Kasumi-1 (cell line): Measurements from ENCODE around the gene DCLRE1C.
"Not testable (repeated sequence)": the region's sequence is repeated elsewhere in the genome, so short reads cannot be mapped to it uniquely, and the experiment has no call there.

Experiments
- DNase-seq, 2 experiments: peaks; one replicate each; lab custom pipeline; 2025; lab: John Stamatoyannopoulos, UW

Gene DCLRE1C

DNA sequence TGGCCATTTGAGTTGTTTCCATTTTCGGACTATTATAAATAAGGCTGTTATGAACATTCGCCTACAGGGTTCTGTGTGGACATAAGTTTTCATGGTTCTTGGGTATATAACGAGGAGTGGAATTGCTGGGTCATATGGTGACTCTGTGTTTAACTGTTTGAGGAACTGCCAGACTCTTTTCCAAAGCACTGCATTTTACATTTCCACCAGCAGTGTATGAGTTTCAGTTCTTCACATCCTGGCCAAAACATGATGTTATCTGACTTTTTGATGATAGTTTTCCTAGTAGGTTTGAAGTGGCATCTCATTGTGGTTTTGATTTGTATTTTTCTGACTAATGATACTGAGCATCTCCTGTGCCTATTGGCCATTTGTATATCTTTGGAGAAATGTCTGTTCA is 69.8 kb downstream of the DCLRE1C start:
- DNase-seq = peak in 1 of 2 experiments; percentile 27

DNA sequence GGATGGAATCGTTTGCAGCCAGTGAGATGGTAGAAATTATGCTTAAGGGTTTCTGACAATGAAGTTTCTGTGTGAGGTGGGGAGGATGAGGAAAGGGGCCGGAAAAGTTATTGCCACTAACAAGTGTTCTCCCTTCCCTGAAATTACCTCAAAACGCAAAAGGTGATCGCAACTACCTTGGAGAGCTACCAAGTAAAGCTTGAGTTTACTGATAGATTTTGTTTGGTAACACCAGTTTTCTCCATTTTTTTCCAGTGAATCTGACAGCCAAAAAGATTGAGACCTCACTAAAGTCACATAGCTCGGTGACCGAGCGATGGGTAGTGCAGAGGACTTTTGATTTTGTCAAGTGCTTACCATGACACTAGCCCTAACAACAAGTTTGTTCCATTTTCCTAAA is 73.7 kb downstream of the DCLRE1C start:
- DNase-seq = peak in 1 of 2 experiments; percentile 58

DNA sequence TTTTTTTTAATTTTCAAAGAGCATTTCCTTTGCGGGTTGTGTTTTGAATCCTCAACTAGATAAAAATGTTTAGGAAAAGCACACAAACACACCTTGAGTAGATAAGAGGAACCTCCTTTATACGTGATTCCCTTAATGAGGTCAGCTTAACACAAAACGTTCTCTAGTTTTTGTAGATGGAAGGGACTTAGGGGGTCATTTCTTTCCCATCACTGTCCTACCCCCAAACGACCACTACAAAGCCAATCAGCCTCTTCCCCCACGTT is 74.0 kb downstream of the DCLRE1C start:
- peak; percentile 44 to 58 for DNase-seq

DNA sequence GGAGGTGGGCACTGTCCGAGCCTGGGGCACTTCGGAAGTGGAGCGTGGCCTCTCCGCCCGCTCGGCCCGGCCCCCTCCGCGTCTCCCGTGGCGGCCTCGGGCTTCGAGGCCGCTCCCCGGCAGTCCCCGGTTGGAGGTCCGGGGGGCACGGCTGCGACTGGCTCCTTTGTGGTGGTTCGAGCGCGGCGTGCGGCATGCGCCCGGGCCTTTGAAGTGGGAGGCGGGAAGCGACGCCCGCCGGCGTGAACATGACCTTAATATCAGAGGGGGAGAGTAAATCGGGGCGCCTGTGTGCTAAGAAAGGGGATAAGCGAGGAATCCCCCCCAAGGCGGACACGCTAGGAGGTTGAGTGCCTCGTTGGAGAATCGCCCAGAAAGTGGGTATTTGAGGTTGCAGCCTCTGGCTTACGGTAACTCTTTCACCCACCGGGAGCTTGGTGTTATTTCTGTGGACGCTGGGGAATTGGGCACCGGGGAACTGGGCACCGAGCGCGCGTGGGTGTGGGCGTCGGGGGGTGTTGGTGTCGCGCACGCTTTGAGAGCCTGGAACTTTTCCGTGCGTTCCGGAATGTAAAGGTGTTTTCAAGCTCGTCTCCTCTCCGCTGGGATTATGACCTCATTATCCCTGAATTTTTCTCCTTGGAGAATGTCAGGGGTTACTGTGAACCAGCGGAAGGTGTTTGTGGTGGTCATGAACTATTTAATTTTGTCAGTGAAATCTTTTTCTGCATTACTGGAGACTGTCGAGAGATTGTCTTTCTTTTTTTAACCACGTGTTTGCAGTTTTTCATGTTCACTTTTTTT is 74.6 kb downstream of the DCLRE1C start:
- DNase-seq = peak; percentile 27 to 43

DNA sequence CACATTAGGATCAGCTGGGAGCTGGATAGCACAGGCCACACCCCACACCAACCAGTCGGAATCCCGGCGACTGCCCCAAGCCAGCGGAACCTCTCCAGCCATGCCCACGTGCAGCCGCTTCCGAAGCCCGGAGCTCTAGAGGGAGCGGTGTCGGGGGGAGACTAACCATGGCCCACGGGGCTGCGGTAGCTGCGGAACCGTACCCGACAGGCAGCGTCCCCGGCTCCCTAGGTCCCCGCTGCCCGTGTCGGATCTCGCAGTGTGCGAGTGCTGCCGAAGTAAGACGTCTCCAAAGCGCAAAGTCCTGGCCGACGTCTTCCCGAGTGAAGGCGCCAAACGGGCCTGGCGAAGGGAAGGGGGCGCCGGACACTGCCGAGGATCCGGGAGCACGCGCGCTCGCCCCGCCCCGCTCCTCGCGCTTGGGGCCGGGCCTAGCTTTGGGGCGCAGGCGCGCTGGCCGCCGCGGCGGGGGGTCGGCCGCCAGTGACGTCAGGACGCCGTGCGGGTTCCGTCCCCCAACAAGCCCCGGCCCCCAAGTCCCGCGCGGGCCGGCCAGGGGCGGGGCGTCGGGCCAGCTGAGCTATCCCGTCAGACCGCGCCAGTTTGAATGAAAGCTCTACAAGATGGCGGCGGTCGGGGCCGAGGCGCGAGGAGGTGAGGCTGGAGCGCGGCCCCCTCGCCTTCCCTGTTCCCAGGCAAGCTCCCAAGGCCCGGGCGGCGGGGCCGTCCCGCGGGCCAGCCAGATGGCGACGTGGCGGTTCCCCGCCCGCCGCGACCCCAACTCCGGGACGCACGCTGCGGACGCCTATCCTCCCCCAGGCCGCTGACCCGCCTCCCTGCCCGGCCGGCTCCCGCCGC is 75.4 kb downstream of the DCLRE1C start, which contains the start of gene SUV39H2:
Gene SUV39H2, plus strand, starts transcription at position 601 of the 858 bp plus-strand sequence. Its CDS starts 23 bp downstream, at position 624.
- peak; percentile 92 to 96 for DNase-seq

DNA sequence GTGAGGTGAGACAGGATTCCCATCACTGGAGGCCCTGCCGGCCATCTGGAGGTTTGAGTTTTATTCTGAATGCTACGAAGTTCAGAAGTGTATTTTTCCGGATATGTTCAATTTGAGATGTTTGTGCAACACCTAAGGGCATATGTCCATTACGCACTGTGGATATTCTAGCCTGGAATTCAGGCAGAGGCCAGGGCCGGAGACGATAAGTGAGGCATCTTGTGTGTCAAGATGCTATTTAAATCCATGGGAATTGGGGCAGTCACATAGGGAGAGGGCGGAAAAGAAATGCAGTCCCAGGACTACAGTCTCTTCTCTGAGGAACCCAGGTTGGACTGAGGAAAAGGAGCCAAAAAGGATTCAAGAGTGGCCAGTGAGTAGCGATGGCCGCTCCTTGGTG is 77.1 kb downstream of the DCLRE1C start:
- DNase-seq = no peak

DNA sequence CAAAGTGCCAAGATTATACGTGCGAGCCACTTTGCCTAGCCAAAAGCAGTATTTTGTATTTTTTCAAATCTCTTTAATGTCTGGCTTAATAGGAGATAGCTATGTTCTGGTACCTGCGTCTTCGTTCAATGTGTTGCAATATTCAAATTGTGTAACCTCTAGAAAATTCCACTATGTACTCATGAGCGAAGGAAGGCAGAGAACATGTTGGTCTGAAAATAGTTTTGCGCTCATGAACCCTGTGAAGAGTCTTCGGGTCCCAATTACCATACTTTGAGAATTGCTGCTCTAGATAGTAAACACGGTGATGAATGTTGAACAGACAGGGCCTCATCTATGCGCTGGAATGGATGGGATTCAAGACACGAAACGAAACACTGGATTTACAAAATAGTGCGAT is 78.0 kb downstream of the DCLRE1C start:
- no peak for DNase-seq

DNA sequence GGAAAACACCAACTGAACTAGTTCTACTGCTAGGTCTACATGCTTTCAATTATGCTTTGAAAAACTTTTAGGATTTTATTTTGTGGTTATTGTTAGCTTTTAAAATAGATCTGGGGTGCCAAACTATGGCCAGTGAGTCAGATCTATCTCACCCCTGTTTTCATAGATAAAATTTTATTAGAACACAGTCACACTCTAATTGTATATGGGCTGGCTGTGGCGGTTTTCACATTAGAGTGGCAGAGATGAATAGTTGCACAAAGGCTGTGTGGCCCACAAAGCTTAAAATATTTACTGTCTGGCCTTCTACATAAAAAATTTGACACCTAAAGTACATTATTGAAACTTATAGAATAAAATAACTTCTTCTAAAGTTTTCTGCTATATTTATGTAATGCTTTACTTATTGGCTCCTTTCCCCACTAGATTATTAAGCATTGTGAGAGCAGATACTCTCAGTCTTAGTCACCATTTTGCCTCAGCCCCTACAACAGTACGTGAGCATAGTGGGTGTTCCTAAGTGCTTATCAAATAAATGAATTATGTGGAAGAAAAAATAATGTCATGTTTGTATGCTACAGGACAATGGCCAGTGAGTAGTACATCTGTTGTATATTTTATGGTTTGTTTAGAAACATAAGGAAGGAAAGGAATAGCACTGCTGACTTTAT is 80.7 kb downstream of the DCLRE1C start:
- no peak for DNase-seq

DNA sequence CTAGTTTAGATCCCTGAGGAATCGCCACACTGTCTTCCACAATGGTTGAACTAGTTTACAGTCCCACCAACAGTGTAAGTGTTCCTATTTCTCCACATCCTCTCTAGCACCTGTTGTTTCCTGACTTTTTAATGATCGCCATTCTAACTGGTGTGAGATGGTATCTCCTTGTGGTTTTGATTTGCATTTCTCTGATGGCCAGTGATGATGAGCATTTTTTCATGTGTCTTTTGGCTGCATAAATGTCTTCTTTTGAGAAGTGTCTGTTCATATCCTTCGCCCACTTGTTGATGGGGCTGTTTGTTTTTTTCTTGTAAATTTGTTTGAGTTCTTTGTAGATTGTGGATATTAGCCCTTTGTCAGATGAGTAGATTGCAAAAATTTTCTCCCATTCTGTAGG is 89.0 kb downstream of the DCLRE1C start:
- DNase-seq = not testable (repeated sequence)

DNA sequence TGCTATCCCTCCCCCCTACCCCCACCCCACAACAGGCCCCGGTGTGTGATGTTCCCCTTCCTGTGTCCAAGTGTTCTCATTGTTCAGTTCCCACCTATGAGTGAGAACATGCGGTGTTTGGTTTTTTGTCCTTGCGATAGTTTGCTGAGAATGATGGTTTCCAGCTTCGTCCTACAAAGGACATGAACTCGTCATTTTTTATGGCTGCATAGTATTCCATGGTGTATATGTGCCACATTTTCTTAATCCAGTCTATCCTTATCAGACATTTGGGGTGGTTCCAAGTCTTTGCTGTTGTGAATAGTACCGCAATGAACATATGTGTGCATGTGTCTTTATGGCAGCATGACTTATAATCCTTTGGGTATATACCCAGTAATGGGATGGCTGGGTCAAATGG is 89.4 kb downstream of the DCLRE1C start:
- DNase-seq = not testable (repeated sequence)

DNA sequence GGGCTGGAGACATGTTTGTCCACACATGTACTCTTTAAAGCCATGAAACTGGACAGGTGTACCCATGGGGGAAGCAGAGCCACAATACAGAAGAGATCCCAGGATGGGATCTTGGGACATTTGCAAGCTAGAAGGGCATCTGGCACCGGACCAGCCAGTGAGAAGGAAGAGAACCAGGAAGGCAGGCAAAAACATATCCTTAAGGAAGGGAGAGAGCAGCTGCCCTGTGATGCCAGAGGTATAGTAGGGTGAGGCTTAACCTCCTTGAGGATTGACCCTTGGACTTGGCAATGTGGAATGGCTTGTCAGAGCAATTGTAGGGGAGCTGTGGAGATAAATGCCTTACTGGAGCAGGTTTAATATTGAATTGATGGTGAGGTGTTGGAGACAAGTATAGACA is 93.1 kb downstream of the DCLRE1C start:
- no peak for DNase-seq

DNA sequence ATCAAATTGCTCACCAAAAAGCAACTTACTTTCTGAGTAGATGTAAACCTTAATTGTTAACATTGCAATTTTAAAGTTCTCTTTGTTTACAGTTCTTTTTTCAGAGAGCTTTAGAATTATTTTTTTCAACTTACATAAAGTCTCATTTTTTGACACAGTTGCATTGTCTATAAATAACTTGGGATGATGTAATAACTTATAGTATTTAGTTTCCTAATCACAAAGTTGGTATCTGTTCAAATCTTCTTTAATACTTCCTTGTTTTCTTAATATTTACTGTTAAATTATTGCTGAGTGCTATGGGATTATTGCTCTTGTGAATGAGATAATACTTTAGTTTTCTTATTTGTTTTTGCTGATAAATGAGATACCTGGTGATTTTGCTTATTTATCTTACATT is 94.1 kb downstream of the DCLRE1C start:
- DNase-seq = no peak

DNA sequence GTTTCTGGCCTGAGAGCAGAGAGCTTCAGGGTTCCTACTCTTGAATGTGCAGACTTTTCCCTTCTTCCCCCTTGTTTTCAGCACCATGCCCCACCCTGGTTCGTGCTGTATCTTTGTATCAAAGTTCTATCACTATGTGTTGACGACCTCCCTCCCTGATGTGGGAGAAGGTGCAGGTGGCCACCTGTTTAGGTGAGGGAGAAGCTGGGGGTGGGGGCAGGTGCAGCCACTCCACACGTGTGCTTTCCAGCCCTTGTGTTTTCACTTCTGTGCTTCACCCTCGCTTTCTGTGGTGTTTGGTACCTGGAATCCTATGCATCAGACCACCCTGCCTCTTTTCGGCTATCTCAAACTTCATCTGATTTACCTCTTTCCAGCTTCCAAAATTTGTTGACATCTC is 94.9 kb downstream of the DCLRE1C start:
- DNase-seq = no peak

DNA sequence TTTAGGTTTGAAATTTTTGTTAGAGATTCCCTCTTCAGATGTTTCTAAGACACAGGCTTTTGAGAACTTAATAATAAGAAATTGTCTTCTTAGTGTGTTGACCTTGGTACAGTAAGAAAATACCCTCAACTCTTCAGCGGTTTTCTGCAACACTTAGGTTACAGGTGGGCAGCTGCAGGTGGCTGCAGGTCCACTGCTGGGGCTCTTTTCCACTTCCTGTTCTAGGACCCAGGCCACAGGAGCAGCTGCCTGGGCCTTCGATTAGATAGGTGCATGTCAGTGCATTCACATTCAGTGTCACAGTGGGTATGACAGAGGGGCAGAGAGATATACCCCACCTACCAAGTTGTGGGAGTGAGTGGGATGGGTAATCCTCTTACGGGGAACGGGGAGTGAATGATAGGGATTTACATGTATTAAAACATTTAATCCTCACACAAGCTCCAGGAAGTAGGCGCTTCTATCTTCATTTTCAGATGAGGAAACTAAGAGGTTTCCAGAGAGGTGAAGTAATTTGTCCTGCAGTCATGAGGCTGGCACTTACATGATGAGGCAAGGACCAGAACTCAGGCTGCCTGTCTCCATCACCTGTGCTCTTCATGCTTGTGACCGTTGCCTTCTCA is 95.4 kb downstream of the DCLRE1C start:
- DNase-seq = no peak

DNA sequence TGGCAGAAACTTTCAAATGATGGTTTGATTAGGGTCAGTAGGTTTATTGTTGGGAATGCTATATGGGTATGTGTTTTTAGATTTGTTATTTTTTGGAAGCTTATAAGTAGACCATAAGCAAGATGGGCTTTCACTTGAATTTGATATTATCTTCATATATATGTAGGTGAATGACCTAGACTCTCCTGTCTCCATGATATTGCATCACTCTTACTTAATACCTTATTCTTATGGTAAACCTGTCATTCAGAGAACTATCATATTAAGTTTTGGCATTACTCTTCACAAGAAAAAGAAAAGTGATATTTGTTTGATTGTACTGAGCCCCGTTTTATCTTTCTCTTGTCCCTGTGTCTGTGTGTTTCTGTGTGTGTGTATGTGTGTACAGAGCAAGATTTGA is 98.4 kb downstream of the DCLRE1C start:
- DNase-seq = no peak

DNA sequence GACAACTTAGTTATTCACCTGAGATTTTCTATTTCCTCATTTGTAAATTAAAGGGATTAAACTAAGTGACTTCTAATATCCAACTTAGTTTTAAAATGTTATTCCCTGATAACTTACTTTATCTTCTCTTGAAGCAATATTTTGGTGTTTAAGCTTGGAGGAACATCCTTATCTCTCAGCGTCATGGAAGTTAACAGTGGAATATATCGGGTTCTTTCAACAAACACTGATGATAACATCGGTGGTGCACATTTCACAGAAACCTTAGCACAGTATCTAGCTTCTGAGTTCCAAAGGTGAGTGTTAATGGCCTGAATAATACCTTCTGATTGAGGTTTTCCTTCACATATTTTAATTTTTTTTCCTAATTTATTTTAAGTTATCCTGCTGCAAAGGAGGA is 101.7 kb downstream of the DCLRE1C start:
- DNase-seq = no peak
